PC-9 (cell line): ENCODE results near the gene MTNR1A. TPM values are rescaled to one million over a fixed set of nuclear protein-coding genes. Genes with fewer than 3 reads are reported as not detected.

Source experiments
- BruUV-seq: library from RNA; stranded (reverse); fragments of 400-500 nt; replicated peaks from 2 replicates; lab custom pipeline; 2021; lab: Mats Ljungman, UMichigan
- CTCF ChIA-PET: fragments of 300-600 bp; sonication (Branson Sonifier 250); formaldehyde crosslinking; loops from one replicate; lab custom pipeline; 2022; ENCODE audit warnings: antibody characterized with exemption; lab: Charles Lee
- POLR2A ChIA-PET: fragments of 300-600 bp; sonication (Branson Sonifier 250); formaldehyde crosslinking; loops from one replicate; lab custom pipeline; 2022; ENCODE audit warnings: antibody characterized with exemption; ENCODE audit not compliant: unreplicated experiment; lab: Charles Lee
- DNase-seq, 2 experiments: peaks; one replicate each; pipeline versions ENCODE4 v3.0.0 to v3.0.0-alpha.2; 2015 to 2022; ENCODE audit warnings: mixed read lengths in 1 of 2
- H2AFZ ChIP-seq: fragments of 200-600 bp; sonication (generic); 2 replicates; pipeline ENCODE4 v1.8.1; 2017; ENCODE audit warnings: antibody characterized with exemption
- H3F3A ChIP-seq: fragments of 200-600 bp; sonication (generic); 2 replicates; pipeline ENCODE4 v1.8.1; 2017; ENCODE audit warnings: antibody characterized with exemption, mild to moderate bottlenecking, low read depth; ENCODE audit not compliant: insufficient read depth
- H3K27ac ChIP-seq: fragments of 200-600 bp; sonication (generic); 2 replicates; pipeline ENCODE4 v1.6.1; 2016; ENCODE audit warnings: mixed run types
- H3K27me3 ChIP-seq: fragments of 200-600 bp; sonication (generic); 2 replicates; pipeline ENCODE4 v1.6.1; 2016; ENCODE audit warnings: low read depth, mixed run types; ENCODE audit not compliant: insufficient read depth
- H3K36me3 ChIP-seq: fragments of 200-600 bp; sonication (generic); 2 replicates; pipeline ENCODE4 v1.6.1; 2016; ENCODE audit warnings: low read depth, mixed run types
- H3K4me1 ChIP-seq: fragments of 200-600 bp; sonication (generic); replicated peaks from 2 replicates; pipeline ENCODE4 v1.6.1; 2016; ENCODE audit warnings: mixed run types; ENCODE audit not compliant: insufficient read depth
- H3K4me2 ChIP-seq: fragments of 200-600 bp; sonication (generic); 2 replicates; pipeline ENCODE4 v1.6.1; 2017; ENCODE audit warnings: mixed run types
- H3K4me3 ChIP-seq: fragments of 200-600 bp; sonication (generic); 2 replicates; pipeline ENCODE4 v1.6.1; 2016; ENCODE audit warnings: mixed run types
- H3K79me2 ChIP-seq: fragments of 200-600 bp; sonication (generic); 2 replicates; pipeline ENCODE4 v1.6.1; 2017; ENCODE audit warnings: low read depth, mixed run types
- H3K9me2 ChIP-seq: fragments of 200-600 bp; sonication (generic); 2 replicates; pipeline ENCODE4 v1.8.1; 2017; ENCODE audit warnings: mild to moderate bottlenecking; ENCODE audit not compliant: insufficient read depth
- H3K9me3 ChIP-seq: fragments of 200-600 bp; sonication (generic); 2 replicates; pipeline ENCODE4 v1.8.1; 2016; ENCODE audit warnings: low read depth; ENCODE audit not compliant: insufficient read depth
- H4K20me1 ChIP-seq: fragments of 200-600 bp; sonication (generic); 2 replicates; pipeline ENCODE4 v1.8.1; 2017; ENCODE audit not compliant: insufficient read depth
- EZH2 ChIP-seq: fragments of 200-600 bp; sonication (generic); IDR thresholded peaks from 2 replicates; pipeline ENCODE4 v1.8.0; 2017; ENCODE audit warnings: antibody characterized with exemption, low read depth
- intact Hi-C: fragments of 100-400 bp; cut with micrococcal nuclease; formaldehyde crosslinking; loops from one replicate; pipeline ENCODE4 v1.10.0; 2022; ENCODE audit not compliant: unreplicated experiment
- total RNA-seq: library from RNA; stranded (reverse); gene quantifications from 2 replicates; pipeline ENCODE4 v1.2.3, GENCODE V29; 2021
- TF ChIP-seq, protein P1 (sequence below): fragments of 200-600 bp; sonication (generic); conservative IDR thresholded peaks from 2 replicates; pipeline ENCODE4 v1.6.1; 2017; ENCODE audit warnings: mixed run types, antibody characterized with exemption, mild to moderate bottlenecking, moderate library complexity

MTNR1A gene
- total RNA-seq, 1 experiment from 2014 or later, result not detected

DNA sequence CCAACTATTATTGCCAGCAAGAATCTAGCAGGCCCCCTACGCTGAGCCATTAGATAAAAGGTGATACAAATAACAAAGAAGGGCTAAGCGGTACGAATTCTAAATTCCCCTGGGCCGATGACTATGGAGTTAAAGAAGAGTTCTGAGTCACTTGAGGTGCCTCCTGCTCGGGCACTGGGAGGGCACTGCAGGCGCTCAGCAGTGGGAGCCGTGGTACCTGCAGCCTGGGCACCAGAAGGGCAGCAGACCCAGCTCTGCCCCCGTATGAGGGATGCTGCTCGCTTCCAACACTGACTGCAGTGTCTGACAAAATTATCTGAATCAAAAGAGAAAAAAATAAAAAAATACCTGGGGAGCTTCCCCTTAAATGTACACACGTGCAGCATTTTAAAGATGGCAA is 44.1 kb upstream of the MTNR1A start:
- ChIA-PET CTCF (no interaction called here), POLR2A (no interaction called here)
- H3K4me2 ChIP-seq, result no peak overlapping the region
- intact Hi-C loops, result no loop called here
- no peaks in the 10 kb centered on the region for H3F3A ChIP-seq
- no TSS peak for BruUV-seq
- H3K27me3 ChIP-seq, result no peaks in the 10 kb centered on the region
- no peak overlapping the region for H3K27ac ChIP-seq
- no peaks in the 10 kb centered on the region for H3K9me2 ChIP-seq
- no peaks in the 10 kb centered on the region for H3K79me2 ChIP-seq
- no peaks in the 10 kb centered on the region for H3K36me3 ChIP-seq
- no peaks in the 10 kb centered on the region for H4K20me1 ChIP-seq
- H3K4me3 ChIP-seq, result no peak overlapping the region
- no peak overlapping the region for H2AFZ ChIP-seq
- no peaks in the 10 kb centered on the region for H3K9me3 ChIP-seq
- no peaks in the 10 kb centered on the region for H3K4me1 ChIP-seq
- TF ChIP-seq, protein P1, sequence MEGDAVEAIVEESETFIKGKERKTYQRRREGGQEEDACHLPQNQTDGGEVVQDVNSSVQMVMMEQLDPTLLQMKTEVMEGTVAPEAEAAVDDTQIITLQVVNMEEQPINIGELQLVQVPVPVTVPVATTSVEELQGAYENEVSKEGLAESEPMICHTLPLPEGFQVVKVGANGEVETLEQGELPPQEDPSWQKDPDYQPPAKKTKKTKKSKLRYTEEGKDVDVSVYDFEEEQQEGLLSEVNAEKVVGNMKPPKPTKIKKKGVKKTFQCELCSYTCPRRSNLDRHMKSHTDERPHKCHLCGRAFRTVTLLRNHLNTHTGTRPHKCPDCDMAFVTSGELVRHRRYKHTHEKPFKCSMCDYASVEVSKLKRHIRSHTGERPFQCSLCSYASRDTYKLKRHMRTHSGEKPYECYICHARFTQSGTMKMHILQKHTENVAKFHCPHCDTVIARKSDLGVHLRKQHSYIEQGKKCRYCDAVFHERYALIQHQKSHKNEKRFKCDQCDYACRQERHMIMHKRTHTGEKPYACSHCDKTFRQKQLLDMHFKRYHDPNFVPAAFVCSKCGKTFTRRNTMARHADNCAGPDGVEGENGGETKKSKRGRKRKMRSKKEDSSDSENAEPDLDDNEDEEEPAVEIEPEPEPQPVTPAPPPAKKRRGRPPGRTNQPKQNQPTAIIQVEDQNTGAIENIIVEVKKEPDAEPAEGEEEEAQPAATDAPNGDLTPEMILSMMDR, result no peak
- TF ChIP-seq EZH2, result no peak
- DNase-seq, result no peak

DNA sequence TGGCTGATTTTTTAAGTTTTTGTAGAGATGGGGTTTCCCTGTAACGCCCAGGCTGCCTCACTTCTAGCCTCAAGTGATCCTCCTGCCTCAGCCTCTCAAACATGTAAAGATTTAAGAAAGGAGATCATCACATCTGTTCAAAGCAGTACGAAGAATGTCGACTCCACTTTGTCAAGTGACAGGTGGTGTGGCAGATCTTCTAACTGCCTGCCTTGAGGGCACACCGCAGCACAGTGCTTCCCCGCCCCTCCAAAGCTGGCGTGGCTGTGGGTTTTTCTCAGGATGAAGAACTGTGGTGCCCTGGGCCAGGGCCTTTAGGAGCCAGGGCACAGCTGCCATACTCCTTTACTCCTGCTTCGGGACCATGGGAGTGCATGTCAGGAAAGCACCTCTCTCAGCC is 43.3 kb upstream of the MTNR1A start:
- Histone ChIP-seq H3K4me3 (no peak overlapping the region), H3K36me3 (no peaks in the 10 kb centered on the region), H3K79me2 (no peaks in the 10 kb centered on the region), H4K20me1 (no peaks in the 10 kb centered on the region), H3F3A (no peaks in the 10 kb centered on the region), H3K4me1 (no peaks in the 10 kb centered on the region), H3K9me3 (no peaks in the 10 kb centered on the region), H3K27ac (no peak overlapping the region), H3K9me2 (no peaks in the 10 kb centered on the region), H2AFZ (no peak overlapping the region), H3K27me3 (no peaks in the 10 kb centered on the region), H3K4me2 (no peak overlapping the region)
- ChIA-PET POLR2A (no interaction called here), CTCF (no interaction called here)
- no TSS peak for BruUV-seq
- no peak for TF ChIP-seq EZH2
- TF ChIP-seq, protein P1, result no peak
- no peak for DNase-seq
- intact Hi-C loops, result no loop called here

GRCh38 chr4:186596850-186597390 is 41.6 kb upstream of the MTNR1A start:
- DNase-seq, result no peak
- ChIA-PET CTCF (no interaction called here), POLR2A (interaction anchor here (0.7 kb wide), 1 partner anchor 1505 kb away, joined by 3 read pairs; no protein-coding TSS in a partner anchor)
- H3K27me3 ChIP-seq, result no peaks in the 10 kb centered on the region
- intact Hi-C loops, result no loop called here
- H3K9me2 ChIP-seq, result no peaks in the 10 kb centered on the region
- H4K20me1 ChIP-seq, result no peaks in the 10 kb centered on the region
- no TSS peak for BruUV-seq
- no peaks in the 10 kb centered on the region for H3K4me1 ChIP-seq
- H3F3A ChIP-seq, result no peaks in the 10 kb centered on the region
- H2AFZ ChIP-seq, result no peak overlapping the region
- no peaks in the 10 kb centered on the region for H3K79me2 ChIP-seq
- H3K4me2 ChIP-seq, result no peak overlapping the region
- H3K27ac ChIP-seq, result no peak overlapping the region
- H3K9me3 ChIP-seq, result no peaks in the 10 kb centered on the region
- H3K4me3 ChIP-seq, result no peak overlapping the region
- H3K36me3 ChIP-seq, result no peaks in the 10 kb centered on the region
- no peak for TF ChIP-seq EZH2
- TF ChIP-seq, protein P1, result no peak
